HTR-8/SVneo (cell line): Measurements from ENCODE around the gene CALN1.
"Not testable (repeated sequence)": the region's sequence is repeated elsewhere in the genome, so short reads cannot be mapped to it uniquely, and the experiment has no call there.

Source experiments
- DNase-seq: peaks from one replicate; pipeline ENCODE4 v3.0.0; 2011; ENCODE audit warnings: low spot score, mixed read lengths; ENCODE audit not compliant: insufficient read length
- FAIRE-seq: peaks from 2 replicates; lab custom pipeline; 2011; peaks lifted over from hg19 to GRCh38; lab: Jason Lieb, UNC

CALN1 gene

DNA sequence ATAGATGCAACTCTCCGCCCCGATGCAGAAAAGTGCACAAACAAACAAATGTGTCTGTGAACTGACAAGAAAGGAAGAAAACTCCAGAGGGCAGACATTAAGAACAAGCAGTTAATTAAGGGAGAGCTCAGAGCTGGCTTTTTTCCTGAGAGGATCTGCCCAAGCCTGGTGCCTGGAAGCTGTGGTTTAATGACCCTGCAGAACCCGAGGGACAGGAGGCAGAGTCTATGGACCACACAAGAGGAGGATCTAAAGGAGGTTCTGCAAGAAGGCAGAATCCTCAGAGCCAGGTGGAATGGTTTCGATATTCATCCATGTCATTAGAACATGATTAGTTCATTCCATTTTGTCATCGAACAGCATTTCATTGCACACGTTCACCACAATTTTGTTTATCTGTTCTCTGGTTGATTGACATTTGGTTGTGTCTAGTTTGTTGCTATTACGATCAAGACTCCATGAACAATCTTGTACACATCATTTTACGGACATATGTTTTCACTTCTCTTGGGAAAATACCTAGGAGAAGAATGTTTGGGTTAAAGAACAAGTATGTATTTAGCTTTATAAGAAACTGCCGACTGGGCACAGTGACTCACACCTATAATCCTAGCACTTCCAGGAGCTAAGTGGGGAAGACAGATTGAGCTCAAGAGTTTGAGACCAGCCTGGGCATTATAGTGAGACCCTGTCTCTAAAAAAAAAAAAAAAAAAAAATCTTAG is 560.2 kb downstream of the CALN1 start:
- FAIRE-seq (no peak), DNase-seq (no peak)

GRCh38 chr7:71846160-71846559 is 566.0 kb downstream of the CALN1 start:
- no peak for FAIRE-seq

DNA sequence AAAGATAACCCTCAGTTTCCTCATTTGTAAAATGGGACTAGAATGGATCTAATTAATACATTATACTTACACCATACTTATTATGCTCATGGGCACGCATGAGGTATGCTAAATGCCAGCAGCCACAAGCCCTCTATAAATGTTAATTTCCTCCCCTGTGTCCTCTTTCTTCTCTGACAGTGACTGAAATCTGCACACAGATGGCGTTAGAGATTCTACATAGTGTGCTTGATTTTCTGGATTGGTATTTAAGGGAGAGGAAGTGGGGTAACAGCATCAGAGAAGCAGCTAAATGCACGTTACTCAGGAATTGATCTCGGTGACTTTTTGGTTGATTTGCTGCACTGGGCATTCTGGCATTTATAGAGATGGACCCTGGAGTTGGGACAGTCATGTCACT is 568.5 kb downstream of the CALN1 start:
- no peak for DNase-seq
- FAIRE-seq = no peak

More at GRCh38 chr7:71846160-71846559, 566.0 kb downstream of the CALN1 start:
- no peak for DNase-seq

- FAIRE-seq = no peak
- DNase-seq = no peak
Observed at GRCh38 chr7:71842786-71843185, 569.4 kb downstream of the CALN1 start.

- no peak for DNase-seq
- FAIRE-seq = no peak
Observed at GRCh38 chr7:71842381-71842780, 569.8 kb downstream of the CALN1 start.

GRCh38 chr7:71835056-71835455 is 577.1 kb downstream of the CALN1 start:
- DNase-seq (no peak), FAIRE-seq (no peak)

GRCh38 chr7:71829515-71829914 is 582.6 kb downstream of the CALN1 start:
- FAIRE-seq = no peak
- no peak for DNase-seq

DNA sequence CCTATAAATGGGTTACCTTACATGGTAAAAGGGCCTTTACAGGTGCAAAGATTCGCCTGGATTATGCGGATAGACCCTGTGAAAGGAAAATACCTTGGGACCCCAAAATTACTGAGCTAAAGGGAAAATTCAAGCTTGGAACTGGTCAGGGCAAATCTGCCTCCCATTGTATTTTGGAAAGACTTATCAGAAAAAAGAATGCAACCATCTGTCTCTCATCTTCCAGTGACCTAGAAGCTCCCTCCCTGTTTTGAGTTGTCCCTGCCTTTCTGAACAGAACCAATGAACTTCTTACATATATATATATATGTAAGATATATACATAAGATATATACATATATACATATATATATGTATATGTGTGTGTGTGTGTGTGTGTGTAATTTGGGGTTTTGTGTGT is 583.8 kb downstream of the CALN1 start:
- DNase-seq (no peak), FAIRE-seq (no peak)

GRCh38 chr7:71826141-71826540 is 586.0 kb downstream of the CALN1 start:
- no peak for FAIRE-seq
- DNase-seq = no peak

GRCh38 chr7:71824006-71824760 is 588.0 kb downstream of the CALN1 start:
- DNase-seq (peak; percentile 5), FAIRE-seq (no peak)

- FAIRE-seq, DNase-seq: not testable (repeated sequence)
Observed at GRCh38 chr7:71822406-71822805, 589.7 kb downstream of the CALN1 start.

DNA sequence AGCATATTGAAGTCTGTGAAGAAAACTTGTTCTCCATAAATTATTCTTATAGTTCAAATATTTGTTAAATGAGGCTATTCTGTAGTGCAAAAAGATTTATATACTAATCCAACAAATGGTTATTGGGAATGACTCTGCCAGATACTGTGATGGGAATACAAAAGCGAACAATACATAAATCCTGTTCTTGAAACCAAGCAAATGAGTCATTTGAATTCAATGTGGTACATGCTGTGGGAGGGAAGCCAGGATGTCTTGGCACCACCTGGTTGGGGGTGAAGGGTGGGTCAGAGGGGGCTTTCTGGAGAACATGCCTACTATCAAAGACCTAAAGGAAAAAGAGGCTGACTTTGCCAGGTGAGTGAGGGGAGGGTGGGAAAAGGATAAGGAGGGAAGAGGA is 594.2 kb downstream of the CALN1 start:
- FAIRE-seq = no peak

GRCh38 chr7:71808115-71808514 is 604.0 kb downstream of the CALN1 start:
- no peak for FAIRE-seq

More for the DNA sequence above, 594.2 kb downstream of the CALN1 start:
- no peak for DNase-seq

DNA sequence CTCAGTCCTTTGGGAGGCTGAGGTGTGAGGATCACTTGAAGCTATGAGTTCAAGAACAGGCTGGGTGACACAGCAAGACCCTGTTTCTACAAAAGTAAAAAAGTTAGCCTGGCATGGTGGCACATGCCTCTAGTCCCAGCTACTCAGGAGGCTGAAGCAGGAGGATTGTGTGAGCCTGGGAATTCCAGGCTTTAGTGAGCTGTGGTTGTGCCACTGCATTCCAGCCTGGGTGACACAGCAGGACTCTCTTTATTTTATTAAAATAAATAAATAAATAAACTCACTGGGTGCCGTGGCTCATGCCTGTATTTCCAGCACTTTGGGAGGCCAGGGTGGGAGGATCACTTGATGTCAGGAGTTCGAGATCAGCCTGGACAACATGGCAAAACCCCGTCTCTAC is 607.9 kb downstream of the CALN1 start:
- FAIRE-seq (no peak), DNase-seq (no peak)

More at GRCh38 chr7:71808115-71808514, 604.0 kb downstream of the CALN1 start:
- no peak for DNase-seq

- FAIRE-seq = no peak
- DNase-seq = no peak
Observed at GRCh38 chr7:71801976-71802375, 610.2 kb downstream of the CALN1 start.

DNA sequence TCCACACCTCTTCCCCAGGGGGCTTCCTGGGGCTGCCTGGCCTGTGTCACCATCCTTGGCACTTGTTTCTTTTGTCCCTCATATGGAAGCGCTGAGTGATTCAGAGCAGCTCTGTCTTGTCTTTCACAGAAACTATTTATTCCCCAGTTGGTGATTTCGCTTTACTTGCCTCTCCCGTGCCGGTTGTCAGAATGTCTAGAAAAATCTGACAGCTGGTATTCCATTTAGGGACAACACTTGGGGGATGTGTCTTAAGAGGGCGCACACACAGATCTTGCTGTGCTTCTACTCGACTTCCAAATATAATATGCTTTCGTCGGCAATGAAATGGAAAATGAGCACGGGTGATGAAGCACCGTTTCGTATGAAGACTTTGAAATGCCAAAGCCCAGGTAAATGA is 611.8 kb downstream of the CALN1 start:
- DNase-seq = no peak
- FAIRE-seq = no peak

GRCh38 chr7:71795410-71795809 is 616.7 kb downstream of the CALN1 start:
- DNase-seq (no peak), FAIRE-seq (no peak)

GRCh38 chr7:71793251-71793650 is 618.9 kb downstream of the CALN1 start:
- FAIRE-seq (no peak), DNase-seq (no peak)

GRCh38 chr7:71787513-71787912 is 624.6 kb downstream of the CALN1 start:
- FAIRE-seq (no peak), DNase-seq (no peak)

DNA sequence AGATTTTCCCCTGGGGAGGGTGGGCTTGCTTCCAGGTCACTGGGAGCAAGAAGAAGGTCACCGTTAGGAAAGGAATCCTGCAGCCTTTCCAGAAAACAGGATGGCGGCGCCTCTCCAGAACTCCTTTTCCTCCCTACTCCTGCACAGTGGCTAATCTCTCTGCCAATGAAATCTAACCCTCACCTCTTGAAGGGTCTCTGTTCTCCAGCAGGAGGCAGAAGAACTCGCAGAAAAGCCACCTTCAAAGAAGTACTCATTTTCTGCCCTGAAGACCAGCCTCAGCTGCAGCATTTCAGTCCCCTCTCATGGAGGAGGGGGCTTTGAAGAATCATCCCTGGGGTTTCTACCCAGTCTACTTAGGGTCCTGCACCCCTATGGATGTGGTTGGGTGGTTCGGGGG is 626.9 kb downstream of the CALN1 start:
- FAIRE-seq = no peak
- no peak for DNase-seq

GRCh38 chr7:71784781-71785180 is 627.4 kb downstream of the CALN1 start:
- no peak for FAIRE-seq

GRCh38 chr7:71784180-71784579 is 628.0 kb downstream of the CALN1 start:
- DNase-seq = no peak
- no peak for FAIRE-seq

More at GRCh38 chr7:71784781-71785180, 627.4 kb downstream of the CALN1 start:
- no peak for DNase-seq
